Upper lobe of right lung (tissue), 1 donor: ENCODE results near the gene PLEKHM1. TPM values are rescaled to one million over a fixed set of nuclear protein-coding genes. Genes with fewer than 3 reads are reported as not detected.
"Not testable (repeated sequence)": the region's sequence is repeated elsewhere in the genome, so short reads cannot be mapped to it uniquely, and the experiment has no call there.

Experiments used
- ATAC-seq: fragments of 200-7000 bp; cut with Tn5 transposase; one replicate; pipeline ENCODE4 v1.9.1; 2020; ENCODE audit warnings: mild to moderate bottlenecking, moderate library complexity
- DNase-seq: peaks from one replicate; pipeline ENCODE4 v3.0.0-alpha.2; 2020
- H3K27ac ChIP-seq: fragments of 200-600 bp; one replicate; pipeline ENCODE4 v1.8.0; 2022
- H3K27me3 ChIP-seq: fragments of 200-600 bp; one replicate; pipeline ENCODE4 v1.8.0; 2022; ENCODE audit warnings: mild to moderate bottlenecking
- H3K36me3 ChIP-seq: fragments of 200-600 bp; one replicate; pipeline ENCODE4 v1.8.0; 2022
- H3K4me1 ChIP-seq: fragments of 200-600 bp; one replicate; pipeline ENCODE4 v1.8.0; 2022
- H3K4me3 ChIP-seq: fragments of 200-600 bp; one replicate; pipeline ENCODE4 v1.8.0; 2022; ENCODE audit warnings: mild to moderate bottlenecking
- H3K9me3 ChIP-seq: fragments of 200-600 bp; one replicate; pipeline ENCODE4 v1.8.0; 2022
- CTCF ChIP-seq: fragments of 200-600 bp; IDR thresholded peaks from one replicate; pipeline ENCODE4 v1.8.0; 2022; ENCODE audit warnings: antibody characterized with exemption
- intact Hi-C: fragments of 100-400 bp; cut with DNase I; formaldehyde crosslinking; loops from one replicate; pipeline ENCODE4 v1.11.0; 2022
- total RNA-seq: library from RNA; stranded (reverse); fragmentation: NEBNext Ultra II Directional; extraction: Animal tissue kit (Norgen Biotek cat#: 25700); gene quantifications from one replicate; pipeline ENCODE4 v1.2.1, GENCODE V29; 2021
- donor health status: DM: no; HTN: yes; CAD: no; lungs with severe emphysema.

PLEKHM1 gene
- total RNA-seq, 1 donor from 2014 or later = 69.8 TPM

GRCh38 chr17:45444301-45444700, 46.2 kb downstream of the PLEKHM1 start:
- H3K27ac ChIP-seq, H3K9me3 ChIP-seq, H3K27me3 ChIP-seq, intact Hi-C loops, ATAC-seq, H3K4me3 ChIP-seq: not testable (repeated sequence)
- DNase-seq = peak; percentile 46
- peaks cover 11% of the 10 kb centered on the region for H3K36me3 ChIP-seq
- peaks cover 17% of the 10 kb centered on the region for H3K4me1 ChIP-seq

DNA sequence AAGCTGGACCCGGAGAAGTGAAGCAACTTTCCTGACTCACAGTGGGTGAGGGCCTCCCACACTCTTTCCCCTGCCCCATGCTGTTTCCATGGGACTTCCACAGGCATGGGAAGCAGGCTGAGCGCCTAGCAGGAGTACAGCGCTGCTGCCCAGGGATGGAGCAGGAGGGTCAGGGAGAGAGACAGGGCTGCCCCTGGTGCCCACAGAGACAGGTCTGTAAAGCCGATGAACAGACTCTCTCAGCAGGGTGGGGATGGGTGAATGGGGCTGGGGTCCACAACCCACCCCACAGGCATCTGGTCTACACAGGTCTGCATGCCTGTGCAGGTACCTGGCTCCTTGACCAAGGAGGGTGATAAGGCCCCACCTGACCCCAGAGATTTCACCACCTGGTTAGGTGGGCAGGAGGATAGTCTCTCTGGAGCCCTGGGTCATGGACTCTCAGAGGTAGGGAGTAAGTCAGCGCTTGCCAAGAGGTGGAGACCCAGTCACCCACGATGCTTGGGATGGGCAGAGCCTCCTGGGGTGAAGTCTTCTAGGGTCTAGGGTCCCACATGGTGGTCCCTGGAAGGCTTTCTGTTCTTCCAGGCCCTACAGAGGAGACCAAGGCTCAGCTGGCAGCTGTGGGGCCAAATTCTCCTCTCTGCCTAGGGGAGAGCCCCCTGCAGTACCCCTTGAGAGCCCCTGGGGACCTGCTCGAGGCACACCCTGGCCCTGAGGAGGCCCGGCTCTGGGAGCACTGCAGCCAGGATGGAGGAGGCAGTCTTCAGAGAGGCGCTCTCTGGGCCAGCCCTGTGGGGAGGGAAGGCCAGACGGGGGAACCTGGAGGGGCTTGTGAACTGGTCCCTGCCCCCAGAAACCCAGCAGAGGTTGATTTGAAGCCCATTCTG, 46.9 kb downstream of the PLEKHM1 start:
- H3K27ac ChIP-seq, H3K27me3 ChIP-seq, intact Hi-C loops, H3K4me3 ChIP-seq, H3K9me3 ChIP-seq, ATAC-seq: not testable (repeated sequence)
- peaks cover 16% of the 10 kb centered on the region for H3K36me3 ChIP-seq
- H3K4me1 ChIP-seq = peaks cover 17% of the 10 kb centered on the region
- DNase-seq = peak; percentile 52

GRCh38 chr17:45441526-45442310, 48.8 kb downstream of the PLEKHM1 start:
- Histone ChIP-seq H3K4me1 (peaks cover 7% of the 10 kb centered on the region), H3K4me3 (no peak overlapping the region), H3K27me3 (no peaks in the 10 kb centered on the region), H3K9me3 (no peaks in the 10 kb centered on the region), H3K27ac (no peak overlapping the region), H3K36me3 (peaks cover 27% of the 10 kb centered on the region)
- no peak for TF ChIP-seq CTCF
- intact Hi-C loops = no loop called here
- DNase-seq (peak; percentile 57), ATAC-seq (no peak)

- H3K9me3 ChIP-seq, H3K27ac ChIP-seq, intact Hi-C loops, H3K4me1 ChIP-seq, H3K27me3 ChIP-seq, ATAC-seq, H3K4me3 ChIP-seq: not testable (repeated sequence)
- DNase-seq = peak; percentile 49
- peaks cover 34% of the 10 kb centered on the region for H3K36me3 ChIP-seq
These were observed 49.5 kb downstream of the PLEKHM1 start for GRCh38 chr17:45440839-45441515.

- Histone ChIP-seq H3K36me3 (peaks cover 35% of the 10 kb centered on the region), H3K27me3 (no peaks in the 10 kb centered on the region), H3K9me3 (no peaks in the 10 kb centered on the region), H3K4me3 (no peak overlapping the region), H3K4me1 (peaks cover 7% of the 10 kb centered on the region), H3K27ac (no peak overlapping the region)
- DNase-seq (peak; percentile 67), ATAC-seq (peak; percentile 8)
- TF ChIP-seq CTCF = no peak
- intact Hi-C loops = no loop called here
These were observed 50.3 kb downstream of the PLEKHM1 start for GRCh38 chr17:45440161-45440778.

DNA sequence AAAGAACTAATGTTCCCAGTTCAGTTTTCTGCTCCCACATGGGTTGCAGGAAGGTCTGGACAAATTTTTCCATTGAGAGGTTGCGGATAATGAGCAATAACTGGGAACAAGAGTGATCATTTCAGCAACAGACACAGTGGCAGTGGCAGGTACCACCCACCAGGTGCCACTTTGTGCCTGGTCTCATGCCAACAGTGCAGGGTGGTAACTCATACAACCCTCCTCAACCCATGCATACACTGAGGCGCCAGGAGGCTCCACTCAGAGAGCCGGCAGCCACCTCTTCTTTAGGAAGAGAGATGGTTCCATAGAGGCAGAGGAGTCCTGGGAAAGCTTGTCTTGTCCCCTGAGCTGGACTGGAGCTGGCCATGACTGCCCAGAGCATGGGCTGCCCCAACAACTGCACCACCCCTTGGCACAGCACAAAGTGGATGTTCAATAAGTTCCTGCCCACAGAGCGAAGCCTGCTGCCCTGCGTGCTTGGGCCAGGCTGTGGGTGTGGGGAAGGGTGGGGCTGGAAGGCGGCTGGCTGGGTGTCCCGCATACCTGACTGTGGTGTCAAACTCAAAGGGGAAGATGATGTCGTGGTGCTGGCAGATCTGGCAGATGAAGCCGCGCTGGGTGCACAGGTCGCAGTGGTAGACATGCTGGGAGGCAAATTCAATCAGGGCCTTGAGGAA, 51.5 kb downstream of the PLEKHM1 start:
- no peak overlapping the region for H3K27ac ChIP-seq
- H3K9me3 ChIP-seq = no peaks in the 10 kb centered on the region
- no peak overlapping the region for H3K4me3 ChIP-seq
- peaks cover 30% of the 10 kb centered on the region for H3K36me3 ChIP-seq
- intact Hi-C loops = no loop called here
- TF ChIP-seq CTCF = no peak
- DNase-seq (peak; percentile 62), ATAC-seq (peak; percentile 4)
- no peaks in the 10 kb centered on the region for H3K27me3 ChIP-seq
- H3K4me1 ChIP-seq = peaks cover 7% of the 10 kb centered on the region
